K562 (cell line): Measurements from ENCODE around the gene LSM4. TPM values are rescaled to one million over a fixed set of nuclear protein-coding genes. Genes with fewer than 3 reads are reported as not detected.

Experiments
- ESRRA ChIP-seq: fragments of 450-650 bp; IDR thresholded peaks from 2 replicates; pipeline ENCODE4 v1.6.1; 2014; ENCODE audit warnings: low read depth, mild to moderate bottlenecking, moderate library complexity, borderline replicate concordance
- FOSL1 ChIP-seq: fragments of 200-800 bp; sonication (Bioruptor generic); conservative IDR thresholded peaks from 2 replicates; pipeline ENCODE4 v1.6.1; 2016; ENCODE audit warnings: missing genetic modification characterization, missing compliant biosample characterization
- NFIC ChIP-seq: fragments of 450-650 bp; IDR thresholded peaks from 2 replicates; pipeline ENCODE4 v1.6.1; 2017; ENCODE audit warnings: mild to moderate bottlenecking, inconsistent platforms
- PTRF ChIP-seq: fragments of 450-650 bp; IDR thresholded peaks from 2 replicates; pipeline ENCODE4 v1.6.1; 2016; ENCODE audit warnings: mild to moderate bottlenecking, missing genetic modification characterization, missing compliant biosample characterization
- SMAD1 ChIP-seq: fragments of 150-350 bp; IDR thresholded peaks from 2 replicates; pipeline ENCODE4 v1.6.1; 2014; ENCODE audit warnings: low read length, low read depth; ENCODE audit not compliant: partially characterized antibody
- polyA plus RNA-seq, 8 experiments: library from polyadenylated mRNA; depleted of rRNA in 4 of 8; stranded (reverse) in 5 of 8; unstranded in 3 of 8; fragments of >200 nt; fragmentation: Nextera tagmentation in 2 of 8; fragmentation: Illumina TruSeq in 1 of 8; extraction: Ambion mirVana in 2 of 8; extraction: Trizol in 1 of 8; gene quantifications; 2 replicates each; pipeline versions ENCODE4 v1.2.1 to v1.2.3, GENCODE V29; 2011 to 2014; ENCODE audit warnings: inconsistent platforms in 1 of 8, missing spikeins in 1 of 8
- total RNA-seq, 7 experiments: library from RNA; depleted of rRNA in 6 of 7; stranded (reverse); fragments of >200 nt in 6 of 7; fragmentation: Illumina TruSeq in 2 of 7; extraction: Trizol in 2 of 7; gene quantifications; 2 replicates each; pipeline versions ENCODE4 v1.2.1 to v1.2.3, GENCODE V29; 2011 to 2021; ENCODE audit warnings: low replicate concordance in 1 of 7
- TF ChIP-seq, protein P1 (sequence below): fragments of 450-650 bp; IDR thresholded peaks from 2 replicates; pipeline ENCODE4 v1.6.1; 2016; ENCODE audit warnings: mild to moderate bottlenecking, moderate library complexity
- TF ChIP-seq, protein P2 (sequence below): fragments of 450-650 bp; IDR thresholded peaks from 2 replicates; pipeline ENCODE4 v1.6.1; 2016; ENCODE audit warnings: borderline replicate concordance
- TF ChIP-seq, protein P3 (sequence below): IDR thresholded peaks from 2 replicates; pipeline ENCODE4 v1.6.1; 2012; ENCODE audit warnings: low read depth, low read length, improper control_type of control experiment, borderline replicate concordance
- TF ChIP-seq, protein P4 (sequence below), 2 experiments: IDR thresholded peaks; 2 replicates each; pipeline ENCODE4 v1.6.1; 2011; ENCODE audit warnings: borderline replicate concordance in 1 of 2, control low read depth in 1 of 2, low read depth in 1 of 2, low read length in 1 of 2, mild to moderate bottlenecking in 1 of 2, mixed read lengths in 1 of 2, moderate library complexity in 1 of 2; ENCODE audit not compliant: insufficient read depth in 1 of 2, insufficient read length in 1 of 2, poor library complexity in 1 of 2, severe bottlenecking in 1 of 2; ENCODE audit errors: extremely low read depth in 1 of 2

LSM4 gene
- total and polyA plus RNA-seq, 9 of the 15 experiments (the other 6 are each of a cell fraction or from before 2014, with no cell fraction given): 11.9 to 763 (median 202) TPM

DNA sequence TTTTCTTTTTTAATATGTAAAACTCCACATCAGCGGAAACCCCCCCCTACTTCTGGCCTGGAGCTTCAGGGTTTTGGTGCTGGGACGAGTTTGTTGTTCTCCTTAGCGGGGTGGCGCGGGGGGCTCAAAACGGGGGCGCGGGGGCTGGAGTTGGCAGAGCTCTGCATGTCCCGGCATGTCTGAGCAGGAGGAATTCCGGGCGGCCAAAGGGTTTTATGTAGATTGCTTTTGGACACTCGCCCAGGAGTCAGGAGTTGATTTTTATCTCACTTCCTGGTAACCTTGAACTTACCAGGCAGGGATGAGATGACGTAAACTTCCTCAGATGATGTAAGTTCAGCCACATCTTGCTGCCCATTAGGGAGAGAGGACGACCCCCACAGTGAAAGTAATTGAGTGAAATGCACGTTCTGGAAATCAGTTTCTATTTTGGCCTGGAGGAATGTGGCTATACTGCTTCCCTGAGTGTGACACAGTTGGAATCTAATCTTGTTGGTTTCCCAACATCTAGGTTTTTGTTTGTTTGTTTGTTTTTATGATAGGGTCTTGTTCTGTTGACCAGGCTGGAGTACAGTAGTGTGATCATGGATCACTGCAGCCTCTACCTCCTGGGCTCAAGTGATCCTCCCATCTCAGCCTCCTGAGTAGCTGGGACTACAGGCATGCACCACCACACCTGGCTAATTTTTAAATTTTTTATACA is 42.1 kb upstream of the LSM4 start (continued):
- TF ChIP-seq, protein P1, sequence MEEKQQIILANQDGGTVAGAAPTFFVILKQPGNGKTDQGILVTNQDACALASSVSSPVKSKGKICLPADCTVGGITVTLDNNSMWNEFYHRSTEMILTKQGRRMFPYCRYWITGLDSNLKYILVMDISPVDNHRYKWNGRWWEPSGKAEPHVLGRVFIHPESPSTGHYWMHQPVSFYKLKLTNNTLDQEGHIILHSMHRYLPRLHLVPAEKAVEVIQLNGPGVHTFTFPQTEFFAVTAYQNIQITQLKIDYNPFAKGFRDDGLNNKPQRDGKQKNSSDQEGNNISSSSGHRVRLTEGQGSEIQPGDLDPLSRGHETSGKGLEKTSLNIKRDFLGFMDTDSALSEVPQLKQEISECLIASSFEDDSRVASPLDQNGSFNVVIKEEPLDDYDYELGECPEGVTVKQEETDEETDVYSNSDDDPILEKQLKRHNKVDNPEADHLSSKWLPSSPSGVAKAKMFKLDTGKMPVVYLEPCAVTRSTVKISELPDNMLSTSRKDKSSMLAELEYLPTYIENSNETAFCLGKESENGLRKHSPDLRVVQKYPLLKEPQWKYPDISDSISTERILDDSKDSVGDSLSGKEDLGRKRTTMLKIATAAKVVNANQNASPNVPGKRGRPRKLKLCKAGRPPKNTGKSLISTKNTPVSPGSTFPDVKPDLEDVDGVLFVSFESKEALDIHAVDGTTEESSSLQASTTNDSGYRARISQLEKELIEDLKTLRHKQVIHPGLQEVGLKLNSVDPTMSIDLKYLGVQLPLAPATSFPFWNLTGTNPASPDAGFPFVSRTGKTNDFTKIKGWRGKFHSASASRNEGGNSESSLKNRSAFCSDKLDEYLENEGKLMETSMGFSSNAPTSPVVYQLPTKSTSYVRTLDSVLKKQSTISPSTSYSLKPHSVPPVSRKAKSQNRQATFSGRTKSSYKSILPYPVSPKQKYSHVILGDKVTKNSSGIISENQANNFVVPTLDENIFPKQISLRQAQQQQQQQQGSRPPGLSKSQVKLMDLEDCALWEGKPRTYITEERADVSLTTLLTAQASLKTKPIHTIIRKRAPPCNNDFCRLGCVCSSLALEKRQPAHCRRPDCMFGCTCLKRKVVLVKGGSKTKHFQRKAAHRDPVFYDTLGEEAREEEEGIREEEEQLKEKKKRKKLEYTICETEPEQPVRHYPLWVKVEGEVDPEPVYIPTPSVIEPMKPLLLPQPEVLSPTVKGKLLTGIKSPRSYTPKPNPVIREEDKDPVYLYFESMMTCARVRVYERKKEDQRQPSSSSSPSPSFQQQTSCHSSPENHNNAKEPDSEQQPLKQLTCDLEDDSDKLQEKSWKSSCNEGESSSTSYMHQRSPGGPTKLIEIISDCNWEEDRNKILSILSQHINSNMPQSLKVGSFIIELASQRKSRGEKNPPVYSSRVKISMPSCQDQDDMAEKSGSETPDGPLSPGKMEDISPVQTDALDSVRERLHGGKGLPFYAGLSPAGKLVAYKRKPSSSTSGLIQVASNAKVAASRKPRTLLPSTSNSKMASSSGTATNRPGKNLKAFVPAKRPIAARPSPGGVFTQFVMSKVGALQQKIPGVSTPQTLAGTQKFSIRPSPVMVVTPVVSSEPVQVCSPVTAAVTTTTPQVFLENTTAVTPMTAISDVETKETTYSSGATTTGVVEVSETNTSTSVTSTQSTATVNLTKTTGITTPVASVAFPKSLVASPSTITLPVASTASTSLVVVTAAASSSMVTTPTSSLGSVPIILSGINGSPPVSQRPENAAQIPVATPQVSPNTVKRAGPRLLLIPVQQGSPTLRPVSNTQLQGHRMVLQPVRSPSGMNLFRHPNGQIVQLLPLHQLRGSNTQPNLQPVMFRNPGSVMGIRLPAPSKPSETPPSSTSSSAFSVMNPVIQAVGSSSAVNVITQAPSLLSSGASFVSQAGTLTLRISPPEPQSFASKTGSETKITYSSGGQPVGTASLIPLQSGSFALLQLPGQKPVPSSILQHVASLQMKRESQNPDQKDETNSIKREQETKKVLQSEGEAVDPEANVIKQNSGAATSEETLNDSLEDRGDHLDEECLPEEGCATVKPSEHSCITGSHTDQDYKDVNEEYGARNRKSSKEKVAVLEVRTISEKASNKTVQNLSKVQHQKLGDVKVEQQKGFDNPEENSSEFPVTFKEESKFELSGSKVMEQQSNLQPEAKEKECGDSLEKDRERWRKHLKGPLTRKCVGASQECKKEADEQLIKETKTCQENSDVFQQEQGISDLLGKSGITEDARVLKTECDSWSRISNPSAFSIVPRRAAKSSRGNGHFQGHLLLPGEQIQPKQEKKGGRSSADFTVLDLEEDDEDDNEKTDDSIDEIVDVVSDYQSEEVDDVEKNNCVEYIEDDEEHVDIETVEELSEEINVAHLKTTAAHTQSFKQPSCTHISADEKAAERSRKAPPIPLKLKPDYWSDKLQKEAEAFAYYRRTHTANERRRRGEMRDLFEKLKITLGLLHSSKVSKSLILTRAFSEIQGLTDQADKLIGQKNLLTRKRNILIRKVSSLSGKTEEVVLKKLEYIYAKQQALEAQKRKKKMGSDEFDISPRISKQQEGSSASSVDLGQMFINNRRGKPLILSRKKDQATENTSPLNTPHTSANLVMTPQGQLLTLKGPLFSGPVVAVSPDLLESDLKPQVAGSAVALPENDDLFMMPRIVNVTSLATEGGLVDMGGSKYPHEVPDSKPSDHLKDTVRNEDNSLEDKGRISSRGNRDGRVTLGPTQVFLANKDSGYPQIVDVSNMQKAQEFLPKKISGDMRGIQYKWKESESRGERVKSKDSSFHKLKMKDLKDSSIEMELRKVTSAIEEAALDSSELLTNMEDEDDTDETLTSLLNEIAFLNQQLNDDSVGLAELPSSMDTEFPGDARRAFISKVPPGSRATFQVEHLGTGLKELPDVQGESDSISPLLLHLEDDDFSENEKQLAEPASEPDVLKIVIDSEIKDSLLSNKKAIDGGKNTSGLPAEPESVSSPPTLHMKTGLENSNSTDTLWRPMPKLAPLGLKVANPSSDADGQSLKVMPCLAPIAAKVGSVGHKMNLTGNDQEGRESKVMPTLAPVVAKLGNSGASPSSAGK: peak; percentile 45
- TF ChIP-seq FOSL1 (tag) (peak; percentile 84), SMAD1 (peak; percentile 76), ESRRA (peak; percentile 94), NFIC (peak; percentile 94), PTRF (tag) (peak; percentile 74)
- TF ChIP-seq, protein P2, sequence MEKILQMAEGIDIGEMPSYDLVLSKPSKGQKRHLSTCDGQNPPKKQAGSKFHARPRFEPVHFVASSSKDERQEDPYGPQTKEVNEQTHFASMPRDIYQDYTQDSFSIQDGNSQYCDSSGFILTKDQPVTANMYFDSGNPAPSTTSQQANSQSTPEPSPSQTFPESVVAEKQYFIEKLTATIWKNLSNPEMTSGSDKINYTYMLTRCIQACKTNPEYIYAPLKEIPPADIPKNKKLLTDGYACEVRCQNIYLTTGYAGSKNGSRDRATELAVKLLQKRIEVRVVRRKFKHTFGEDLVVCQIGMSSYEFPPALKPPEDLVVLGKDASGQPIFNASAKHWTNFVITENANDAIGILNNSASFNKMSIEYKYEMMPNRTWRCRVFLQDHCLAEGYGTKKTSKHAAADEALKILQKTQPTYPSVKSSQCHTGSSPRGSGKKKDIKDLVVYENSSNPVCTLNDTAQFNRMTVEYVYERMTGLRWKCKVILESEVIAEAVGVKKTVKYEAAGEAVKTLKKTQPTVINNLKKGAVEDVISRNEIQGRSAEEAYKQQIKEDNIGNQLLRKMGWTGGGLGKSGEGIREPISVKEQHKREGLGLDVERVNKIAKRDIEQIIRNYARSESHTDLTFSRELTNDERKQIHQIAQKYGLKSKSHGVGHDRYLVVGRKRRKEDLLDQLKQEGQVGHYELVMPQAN: no peak
- TF ChIP-seq, protein P3, sequence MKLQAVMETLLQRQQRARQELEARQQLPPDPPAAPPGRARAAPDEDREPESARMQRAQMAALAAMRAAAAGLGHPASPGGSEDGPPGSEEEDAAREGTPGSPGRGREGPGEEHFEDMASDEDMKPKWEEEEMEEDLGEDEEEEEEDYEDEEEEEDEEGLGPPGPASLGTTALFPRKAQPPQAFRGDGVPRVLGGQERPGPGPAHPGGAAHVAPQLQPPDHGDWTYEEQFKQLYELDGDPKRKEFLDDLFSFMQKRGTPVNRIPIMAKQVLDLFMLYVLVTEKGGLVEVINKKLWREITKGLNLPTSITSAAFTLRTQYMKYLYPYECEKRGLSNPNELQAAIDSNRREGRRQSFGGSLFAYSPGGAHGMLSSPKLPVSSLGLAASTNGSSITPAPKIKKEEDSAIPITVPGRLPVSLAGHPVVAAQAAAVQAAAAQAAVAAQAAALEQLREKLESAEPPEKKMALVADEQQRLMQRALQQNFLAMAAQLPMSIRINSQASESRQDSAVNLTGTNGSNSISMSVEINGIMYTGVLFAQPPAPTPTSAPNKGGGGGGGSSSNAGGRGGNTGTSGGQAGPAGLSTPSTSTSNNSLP: 0 out of 2 replicates have a peak, but pooled peaks have one; percentile 40
- TF ChIP-seq, protein P4, sequence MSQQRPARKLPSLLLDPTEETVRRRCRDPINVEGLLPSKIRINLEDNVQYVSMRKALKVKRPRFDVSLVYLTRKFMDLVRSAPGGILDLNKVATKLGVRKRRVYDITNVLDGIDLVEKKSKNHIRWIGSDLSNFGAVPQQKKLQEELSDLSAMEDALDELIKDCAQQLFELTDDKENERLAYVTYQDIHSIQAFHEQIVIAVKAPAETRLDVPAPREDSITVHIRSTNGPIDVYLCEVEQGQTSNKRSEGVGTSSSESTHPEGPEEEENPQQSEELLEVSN (IDR thresholded peaks at IDR 0.05; ENCODE audit: borderline replicate concordance in 1 of 2, extremely low read depth in 1 of 2, insufficient read depth in 1 of 2, insufficient read length in 1 of 2, low read depth in 1 of 2, low read length in 1 of 2, poor library complexity in 1 of 2, severe bottlenecking in 1 of 2): peak in 1 of 2 experiments; percentile 36
